GM21390 (cell line): ENCODE results near the gene FNDC10.

ENCODE experiments used
- ATAC-seq: cut with Tn5 transposase; IDR thresholded peaks from one replicate; pipeline ENCODE4 v1.9.1; 2021; ENCODE audit not compliant: unreplicated experiment

Gene FNDC10

DNA sequence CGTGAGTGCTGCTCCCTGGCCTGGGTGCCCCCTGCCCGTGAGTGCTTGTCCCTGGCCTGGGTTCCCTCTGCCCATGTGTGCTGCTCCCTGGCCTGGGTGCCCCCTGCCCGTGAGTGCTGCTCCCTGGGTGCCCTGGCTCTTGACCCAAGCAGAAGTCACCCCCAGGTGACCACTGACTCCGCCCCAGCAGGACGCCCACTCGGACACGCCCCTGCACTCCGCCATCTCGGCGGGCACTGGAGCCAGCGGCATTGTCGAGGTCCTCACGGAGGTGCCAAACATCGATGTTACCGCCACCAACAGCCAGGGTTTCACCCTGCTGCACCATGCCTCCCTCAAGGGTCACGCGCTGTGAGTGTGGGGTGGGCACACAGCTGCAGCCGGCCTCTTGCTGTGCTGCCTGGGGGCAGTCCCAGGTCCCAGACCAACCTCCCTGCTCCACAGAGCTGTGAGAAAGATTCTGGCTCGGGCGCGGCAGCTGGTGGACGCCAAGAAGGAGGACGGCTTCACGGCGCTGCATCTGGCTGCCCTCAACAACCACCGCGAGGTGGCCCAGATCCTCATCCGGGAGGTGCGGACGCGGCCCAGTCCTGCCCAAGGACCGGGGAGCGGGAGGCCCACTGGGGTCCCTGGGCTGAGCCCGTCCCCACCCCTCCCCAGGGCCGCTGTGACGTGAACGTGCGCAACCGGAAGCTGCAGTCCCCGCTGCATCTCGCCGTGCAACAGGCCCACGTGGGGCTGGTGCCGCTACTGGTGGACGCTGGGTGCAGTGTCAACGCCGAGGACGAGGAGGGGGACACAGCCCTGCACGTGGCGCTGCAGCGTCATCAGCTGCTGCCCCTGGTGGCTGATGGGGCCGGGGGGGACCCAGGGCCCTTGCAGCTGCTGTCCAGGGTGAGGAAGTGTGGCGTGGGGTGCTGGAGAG, 28.2 kb upstream of the FNDC10 start:
- no peak for ATAC-seq

DNA sequence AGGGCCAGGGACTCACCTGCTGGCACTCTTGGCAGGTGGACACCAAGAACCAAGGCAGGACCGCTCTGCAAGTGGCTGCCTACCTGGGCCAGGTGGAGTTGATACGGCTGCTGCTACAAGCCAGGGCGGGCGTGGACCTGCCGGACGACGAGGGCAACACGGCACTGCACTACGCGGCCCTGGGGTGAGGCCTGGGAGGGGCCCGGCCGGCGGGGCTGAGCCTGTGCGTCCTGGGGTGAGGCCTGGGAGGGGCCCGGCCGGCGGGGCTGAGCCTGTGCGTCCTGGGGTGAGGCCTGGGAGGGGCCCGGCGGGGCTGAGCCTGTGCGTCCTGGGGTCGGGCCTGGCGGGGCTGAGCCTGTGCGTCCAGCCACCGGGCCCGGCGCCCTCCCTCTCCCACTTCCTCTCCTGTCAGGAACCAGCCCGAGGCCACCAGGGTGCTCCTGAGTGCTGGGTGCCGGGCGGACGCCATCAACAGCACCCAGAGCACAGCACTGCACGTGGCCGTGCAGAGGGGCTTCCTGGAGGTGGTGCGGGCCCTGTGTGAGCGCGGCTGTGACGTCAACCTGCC, 27.4 kb upstream of the FNDC10 start:
- no peak for ATAC-seq

DNA sequence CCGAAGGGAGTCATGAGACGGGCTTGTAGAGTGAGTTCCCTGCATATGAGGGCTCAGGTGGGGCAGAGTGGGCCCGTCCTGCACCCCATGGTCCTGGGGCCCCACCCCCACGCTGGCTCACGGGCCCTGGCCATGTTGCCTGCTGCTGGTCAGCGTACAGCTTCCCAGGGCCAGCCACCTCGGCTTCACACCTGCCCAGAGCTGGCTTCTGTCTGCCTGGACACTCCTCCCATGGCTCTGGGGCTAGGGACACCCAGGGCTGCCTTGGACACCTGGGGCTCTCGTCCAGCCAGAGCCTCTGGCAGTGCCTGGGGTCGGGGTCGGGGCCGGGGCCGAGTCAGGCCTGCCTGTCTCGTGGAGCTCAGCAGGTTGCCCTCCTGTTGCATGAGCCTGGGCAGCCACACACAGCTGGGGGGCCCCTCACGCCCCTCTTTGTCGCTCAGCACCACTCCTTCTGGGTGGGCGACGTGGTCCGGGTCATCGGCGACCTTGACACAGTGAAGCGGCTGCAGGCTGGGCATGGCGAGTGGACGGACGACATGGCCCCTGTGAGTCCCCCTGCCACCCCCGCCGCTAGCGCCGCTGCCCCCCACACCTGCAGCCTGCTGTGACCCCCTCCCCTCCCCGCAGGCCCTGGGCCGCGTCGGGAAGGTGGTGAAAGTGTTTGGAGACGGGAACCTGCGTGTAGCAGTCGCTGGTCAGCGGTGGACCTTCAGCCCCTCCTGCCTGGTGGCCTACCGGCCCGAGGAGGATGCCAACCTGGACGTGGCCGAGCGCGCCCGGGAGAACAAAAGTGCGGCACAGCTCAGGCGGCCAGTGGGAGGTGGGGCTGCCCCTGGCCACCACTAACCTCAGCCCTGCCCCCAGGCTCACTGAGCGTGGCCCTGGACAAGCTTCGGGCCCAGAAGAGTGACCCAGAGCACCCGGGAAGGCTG, 26.5 kb upstream of the FNDC10 start:
- no peak for ATAC-seq

DNA sequence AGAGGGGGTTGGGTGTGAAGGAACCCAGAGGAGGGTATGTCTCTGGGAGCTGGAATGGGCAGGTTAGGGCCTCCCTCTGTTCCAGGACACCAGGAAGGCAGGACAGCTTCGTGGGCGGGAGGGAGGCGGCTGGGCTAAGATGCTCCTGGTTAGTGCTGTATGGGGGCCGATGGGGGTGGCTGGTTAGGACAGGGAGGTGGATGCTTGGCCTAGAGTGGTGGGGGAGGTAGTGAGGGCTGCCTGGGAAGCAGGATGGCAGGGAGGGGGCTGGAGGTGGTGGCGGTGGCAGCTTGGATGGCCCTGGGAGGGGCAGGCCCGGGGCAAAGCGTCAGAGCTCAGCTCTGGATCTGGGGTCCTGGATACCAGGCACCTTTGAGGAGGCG, 25.9 kb upstream of the FNDC10 start:
- no peak for ATAC-seq

DNA sequence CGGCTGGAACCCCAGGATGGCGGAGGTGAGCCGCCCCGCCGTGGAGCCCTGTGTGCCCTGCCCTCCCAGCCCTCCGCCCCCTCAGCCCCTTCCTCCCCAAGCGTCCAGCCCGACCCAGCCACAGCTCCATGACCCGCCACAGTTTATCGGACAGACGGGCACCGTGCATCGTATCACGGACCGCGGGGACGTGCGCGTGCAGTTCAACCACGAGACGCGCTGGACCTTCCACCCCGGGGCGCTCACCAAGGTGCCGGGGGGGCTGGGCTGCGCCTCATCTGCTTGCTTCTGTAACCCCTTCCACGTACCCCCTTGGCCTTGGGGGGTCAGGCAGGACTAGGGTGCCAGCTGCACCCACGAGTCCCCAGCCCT, 25.5 kb upstream of the FNDC10 start:
- ATAC-seq, result no peak

DNA sequence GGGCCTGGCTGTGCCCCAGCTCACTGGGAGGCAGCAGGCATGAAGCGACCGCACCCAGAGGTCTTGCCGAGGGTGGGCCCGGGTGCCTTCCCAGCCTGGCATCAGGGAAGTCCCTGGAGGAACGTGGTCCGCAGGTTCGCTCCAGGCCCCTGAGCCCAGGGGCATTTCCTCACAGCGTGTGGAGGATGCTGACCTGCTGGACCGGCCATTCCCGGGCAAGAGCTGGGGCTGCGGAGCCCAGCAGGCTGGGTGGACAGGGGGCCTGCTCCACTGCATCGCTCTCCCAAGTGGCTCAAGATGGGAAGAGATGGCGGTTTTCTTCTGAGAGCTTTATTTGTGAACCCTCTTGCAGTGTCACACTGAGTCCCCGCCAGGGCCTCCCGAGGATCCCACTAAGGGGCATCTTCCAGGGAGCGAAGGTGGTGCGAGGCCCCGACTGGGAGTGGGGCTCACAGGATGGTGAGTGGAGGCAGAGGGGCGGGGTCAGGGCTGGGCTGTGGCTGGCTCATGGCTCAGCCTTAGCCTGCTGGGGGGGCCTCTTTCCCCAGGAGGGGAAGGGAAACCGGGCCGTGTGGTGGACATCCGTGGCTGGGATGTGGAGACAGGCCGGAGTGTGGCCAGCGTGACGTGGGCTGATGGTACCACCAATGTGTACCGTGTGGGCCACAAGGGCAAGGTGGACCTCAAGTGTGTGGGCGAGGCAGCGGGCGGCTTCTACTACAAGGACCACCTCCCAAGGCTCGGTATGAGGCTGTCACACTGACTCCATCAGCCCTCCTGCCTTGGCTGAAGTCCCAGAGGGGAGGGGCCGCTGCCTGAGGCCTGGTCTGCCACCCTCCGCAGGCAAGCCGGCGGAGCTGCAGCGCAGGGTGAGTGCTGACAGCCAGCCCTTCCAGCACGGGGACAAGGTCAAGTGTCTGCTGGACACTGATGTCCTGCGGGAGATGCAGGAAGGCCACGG, 24.8 kb upstream of the FNDC10 start:
- ATAC-seq, result no peak

DNA sequence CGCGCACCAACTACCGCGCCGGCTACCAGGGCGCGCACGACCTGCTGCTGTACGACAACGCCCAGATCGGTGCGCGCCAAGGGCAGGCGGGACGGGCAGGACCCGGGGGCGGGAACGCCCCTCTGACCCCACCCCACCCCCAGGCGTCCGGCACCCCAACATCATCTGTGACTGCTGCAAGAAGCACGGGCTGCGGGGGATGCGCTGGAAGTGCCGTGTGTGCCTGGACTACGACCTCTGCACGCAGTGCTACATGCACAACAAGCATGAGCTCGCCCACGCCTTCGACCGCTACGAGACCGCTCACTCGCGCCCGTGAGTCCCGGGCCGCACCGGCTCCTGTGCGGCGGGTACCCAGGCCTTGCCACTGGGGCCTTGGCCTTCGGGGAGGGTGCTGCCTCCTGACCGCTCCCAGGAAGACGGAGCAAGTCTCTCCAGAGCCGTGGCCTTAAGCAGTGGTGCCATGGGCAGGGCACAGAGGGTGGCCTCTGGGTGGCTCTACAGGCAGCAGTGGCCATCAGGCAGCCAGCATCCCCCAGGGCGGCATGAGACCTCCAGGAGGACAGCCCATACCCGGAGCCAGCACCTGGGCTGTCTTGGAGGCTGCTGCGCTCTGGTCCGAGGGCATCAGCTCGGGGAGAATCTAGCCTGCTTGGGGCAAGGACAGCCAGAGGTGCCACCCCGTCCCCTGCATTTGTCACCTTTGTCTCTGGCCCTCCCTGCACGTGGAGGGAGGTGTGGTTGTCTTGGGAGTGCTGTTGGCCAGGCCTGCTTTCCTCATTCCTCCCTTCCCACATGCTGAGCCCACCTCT, 23.9 kb upstream of the FNDC10 start:
- no peak for ATAC-seq

DNA sequence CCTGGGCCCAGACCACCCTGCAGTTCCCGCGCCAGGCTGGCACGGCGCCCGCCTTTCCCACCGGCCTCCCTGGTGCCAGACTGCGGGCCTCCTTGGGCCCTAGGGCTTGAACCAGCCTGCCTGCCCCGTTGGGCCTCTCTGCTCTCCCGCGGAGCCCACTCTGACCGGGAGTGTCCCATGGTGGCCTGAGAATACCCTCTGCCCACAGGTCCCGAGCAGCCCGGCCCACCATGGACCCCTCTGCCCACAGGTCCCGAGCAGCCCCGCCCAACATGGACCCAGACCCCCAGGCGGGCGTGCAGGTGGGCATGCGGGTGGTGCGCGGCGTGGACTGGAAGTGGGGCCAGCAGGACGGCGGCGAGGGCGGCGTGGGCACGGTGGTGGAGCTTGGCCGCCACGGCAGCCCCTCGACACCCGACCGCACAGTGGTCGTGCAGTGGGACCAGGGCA, 23.3 kb upstream of the FNDC10 start:
- no peak for ATAC-seq

DNA sequence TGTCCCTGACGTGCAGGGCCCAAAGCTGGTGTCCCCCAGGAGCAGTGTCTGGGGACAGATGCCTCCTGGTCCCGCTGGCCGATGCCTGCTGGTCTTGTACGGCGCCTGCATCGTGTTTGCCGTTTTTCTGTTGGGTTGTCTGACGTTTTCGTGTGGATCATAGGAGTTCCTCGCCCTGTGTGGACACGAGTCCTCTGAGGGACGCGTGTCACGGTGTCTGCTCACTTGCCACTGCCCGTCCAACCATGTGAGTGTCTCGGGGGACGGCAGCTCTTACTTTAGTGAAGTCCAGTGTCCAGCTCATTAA, 22.8 kb upstream of the FNDC10 start:
- no peak for ATAC-seq

DNA sequence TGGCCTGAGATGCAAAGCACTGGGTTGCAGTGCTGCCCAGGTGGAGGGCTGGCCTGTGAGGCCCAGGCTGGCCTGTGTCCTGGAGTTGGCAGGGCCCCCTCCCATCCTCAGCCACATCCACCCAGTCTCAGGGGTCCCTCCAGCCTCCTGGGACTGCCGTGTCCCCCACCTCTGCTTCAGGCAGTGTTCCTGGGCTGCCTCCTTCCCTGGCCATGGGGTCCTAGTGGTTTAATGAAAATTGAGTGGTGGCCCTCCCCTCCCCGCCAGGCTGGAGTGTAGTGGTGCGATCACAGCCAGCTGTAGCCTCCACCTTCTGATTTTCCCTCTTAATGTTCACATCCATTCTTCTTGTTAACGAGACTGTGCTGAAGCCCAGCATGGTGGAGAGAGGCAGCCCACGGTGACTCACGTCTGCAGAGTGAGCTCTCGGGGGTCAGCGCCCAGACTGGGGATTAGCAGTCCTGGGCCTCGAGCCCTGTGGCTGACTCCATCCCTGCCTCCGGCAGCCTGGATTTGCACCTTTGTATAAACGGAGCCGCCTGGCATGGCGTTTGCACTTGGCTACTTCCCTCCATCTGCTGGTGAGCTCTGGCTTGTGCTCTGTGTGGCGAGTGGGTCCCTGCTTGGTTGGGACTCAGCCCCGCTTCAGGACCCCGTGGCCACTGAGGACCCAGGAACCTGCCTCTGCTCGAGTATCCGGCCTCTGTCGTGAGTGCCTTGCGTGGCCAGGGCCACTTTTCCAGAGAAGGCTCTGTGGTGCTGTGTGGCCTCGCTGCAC, 22.3 kb upstream of the FNDC10 start:
- no peak for ATAC-seq

DNA sequence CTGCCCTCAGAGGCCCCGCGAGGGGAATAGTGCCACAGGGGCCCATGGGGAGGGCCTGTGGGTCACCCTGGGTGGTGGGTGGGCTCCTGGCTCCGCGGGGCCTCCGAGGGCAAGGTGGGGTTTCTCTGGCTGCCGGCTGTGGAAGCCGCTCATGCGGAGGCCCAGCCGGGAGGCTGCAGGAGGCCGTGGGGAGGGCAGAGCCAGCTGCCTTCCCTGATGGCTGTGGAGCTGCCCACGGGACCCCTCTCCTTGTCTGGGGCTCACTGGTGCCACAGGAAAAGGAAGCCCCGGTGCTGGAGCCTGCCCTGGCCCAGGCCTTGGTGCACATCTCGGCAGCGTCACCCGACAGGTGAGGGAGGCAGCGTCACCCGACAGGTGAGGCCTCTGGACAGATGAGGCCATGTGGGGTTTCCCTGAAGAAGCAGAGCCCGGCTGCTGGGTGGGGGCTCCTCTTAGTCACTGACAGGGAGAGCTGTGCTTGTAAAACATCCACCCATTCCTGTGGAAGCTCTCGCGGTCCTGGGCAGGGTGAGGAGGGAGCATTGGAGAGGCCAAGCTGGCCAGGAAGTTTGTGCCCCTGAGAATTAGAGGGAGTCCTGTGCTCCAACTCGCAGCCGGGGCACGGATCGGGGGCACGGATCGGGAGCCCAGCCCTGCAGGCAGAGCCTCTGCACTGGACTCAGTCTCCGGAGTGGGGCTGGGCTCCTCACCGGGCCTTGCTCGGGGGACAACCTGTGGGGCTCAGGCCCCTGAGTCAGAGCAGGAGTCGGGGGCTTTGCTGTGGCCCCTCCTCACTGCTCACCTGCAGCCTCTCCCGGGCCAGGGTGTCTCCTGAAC, 21.5 kb upstream of the FNDC10 start:
- no peak for ATAC-seq

DNA sequence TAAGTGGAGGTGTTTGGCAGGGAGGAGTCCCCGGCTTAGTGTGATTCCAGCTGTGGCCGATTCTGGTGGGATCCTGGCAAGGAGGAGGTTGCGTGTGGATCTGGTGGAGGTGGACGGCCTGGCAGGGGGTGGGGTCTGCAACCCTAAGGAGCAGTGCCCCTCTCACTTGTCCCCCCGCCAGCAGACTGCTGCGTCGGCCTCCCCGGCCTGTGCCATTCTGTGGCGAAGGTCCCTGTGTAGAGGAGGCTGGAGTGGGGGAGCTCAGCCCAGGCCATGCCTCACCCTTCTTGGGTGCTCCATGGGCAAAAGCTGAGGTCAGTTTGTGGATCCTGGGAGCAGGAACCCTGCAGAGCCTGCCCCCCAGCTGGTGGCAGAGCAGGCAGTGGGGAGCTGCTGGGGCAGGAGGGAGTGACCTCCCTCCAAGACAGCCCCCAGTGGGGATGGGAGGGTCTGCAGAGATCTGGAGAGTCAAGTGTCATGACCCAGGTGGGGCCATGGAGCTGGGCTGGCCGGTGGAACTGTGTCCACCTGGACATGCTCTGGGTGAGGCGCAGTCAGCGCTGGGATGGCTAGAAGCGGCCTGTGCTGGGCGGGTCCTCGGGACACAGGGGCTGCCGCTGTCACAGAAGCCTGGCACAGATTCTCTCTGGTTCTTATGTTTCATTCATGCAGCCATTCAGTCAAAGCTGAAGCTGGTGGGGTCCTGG, 20.7 kb upstream of the FNDC10 start:
- no peak for ATAC-seq

DNA sequence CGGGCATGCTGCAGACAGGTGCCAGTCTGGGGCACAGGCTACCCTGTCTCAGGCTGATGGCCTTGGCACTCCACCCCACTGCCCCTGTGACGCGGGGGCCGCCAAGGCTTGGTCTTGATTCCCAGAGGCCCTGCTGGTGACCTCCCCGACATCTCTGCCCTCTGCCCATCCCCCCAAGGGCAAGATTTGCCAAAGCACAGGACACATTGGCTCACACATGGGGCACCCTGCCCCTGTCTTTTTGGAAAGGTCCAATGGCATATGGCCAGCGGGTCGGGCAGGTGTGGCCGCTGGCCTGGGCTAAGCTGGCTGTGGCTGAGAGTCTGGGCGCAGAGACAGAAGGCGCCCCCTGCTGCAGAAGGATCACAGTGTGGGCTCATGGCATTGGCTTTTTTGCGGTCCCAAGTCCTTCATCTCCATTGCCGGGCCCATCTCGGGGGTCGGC, 20.0 kb upstream of the FNDC10 start:
- no peak for ATAC-seq

DNA sequence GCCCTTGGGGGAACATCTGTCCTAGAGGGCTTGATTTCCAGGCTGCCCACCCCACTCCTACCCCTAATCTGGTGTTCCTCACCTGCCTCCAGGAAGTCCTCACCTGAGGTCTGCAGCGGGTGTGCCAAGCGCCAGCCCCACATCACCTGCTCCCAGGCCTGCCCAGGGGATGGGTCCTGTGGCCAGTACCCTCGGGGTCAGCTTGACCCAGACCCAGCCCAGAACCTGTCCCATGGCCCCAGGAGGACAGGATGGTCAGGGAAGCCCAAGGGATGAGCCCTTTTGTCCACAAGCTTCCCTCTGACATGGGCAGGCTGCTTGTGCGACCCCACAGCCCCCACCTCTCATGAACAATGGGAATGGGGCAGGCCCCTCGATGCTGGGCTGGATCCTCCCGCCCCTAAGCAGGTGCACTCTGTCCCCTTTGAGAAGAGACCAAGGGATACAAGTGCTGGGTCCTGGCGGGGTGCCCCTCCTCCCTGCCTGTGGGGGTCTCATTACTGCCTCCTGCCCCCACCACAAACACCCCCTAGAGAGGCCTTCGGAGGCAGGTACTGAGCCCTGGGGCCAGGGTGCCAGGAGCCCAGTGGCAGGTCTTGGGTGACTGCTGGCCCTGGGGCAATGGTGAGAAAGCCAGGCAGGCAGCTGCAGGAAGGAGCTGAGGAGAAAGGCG, 18.6 kb upstream of the FNDC10 start:
- ATAC-seq, result no peak

DNA sequence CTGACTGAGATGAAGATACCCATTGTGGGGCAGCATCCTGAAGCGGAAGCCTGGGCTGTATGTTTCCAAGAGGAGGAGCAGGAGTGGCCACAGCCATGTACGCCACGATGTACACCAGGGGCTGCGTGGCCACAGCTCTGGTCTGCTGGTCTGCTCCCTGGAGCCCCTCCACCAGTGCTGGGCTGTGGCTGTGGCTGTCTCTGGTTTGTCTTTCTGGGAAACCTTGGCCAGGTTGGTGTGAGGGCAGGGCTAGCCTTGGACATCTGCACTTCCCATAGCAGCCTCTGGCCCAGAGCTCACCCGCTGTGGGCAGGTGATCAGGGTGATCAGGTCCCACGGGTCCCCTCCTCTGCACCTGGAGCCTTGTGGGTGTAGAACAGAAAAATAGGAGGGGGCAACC, 18.0 kb upstream of the FNDC10 start:
- no peak for ATAC-seq

DNA sequence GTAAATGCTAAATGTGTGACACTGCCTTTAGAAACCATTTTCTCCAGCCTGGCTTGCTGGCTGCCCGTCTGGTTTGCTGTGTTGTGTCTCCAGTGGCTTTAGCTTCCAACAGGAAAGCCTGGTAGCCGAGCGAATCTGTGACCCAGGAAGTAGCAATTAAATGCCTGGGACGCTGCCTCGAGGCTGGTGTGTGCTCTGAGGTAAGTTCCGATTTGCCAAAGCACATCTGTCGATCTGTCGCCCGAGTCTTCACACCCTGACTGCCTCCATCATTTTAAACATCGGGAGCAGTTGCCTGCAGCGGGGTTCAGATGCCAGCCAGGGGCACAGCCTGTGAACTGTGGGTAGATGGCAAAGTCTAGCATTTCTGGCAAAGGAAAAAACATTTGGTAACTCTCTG, 17.6 kb upstream of the FNDC10 start:
- ATAC-seq, result no peak

DNA sequence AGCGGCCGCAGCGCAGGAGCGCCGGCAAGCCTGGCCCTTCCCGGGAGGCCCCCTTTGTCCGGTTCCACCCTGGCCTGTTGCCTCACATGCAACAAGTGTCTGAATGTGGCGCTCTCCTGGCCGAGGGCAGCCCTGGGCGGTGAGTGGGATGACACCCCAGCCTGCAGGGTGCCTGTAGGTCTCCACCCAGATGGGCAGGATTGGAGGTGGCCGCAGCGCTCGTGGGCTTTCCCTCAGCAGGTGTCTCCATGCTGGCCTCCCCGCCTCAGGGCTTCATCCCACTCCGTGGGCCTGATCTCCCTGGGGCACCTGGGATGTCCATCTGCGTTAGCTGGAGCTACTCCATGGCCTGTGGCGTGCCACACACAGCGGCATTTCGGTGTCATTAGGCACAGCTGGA, 16.9 kb upstream of the FNDC10 start:
- no peak for ATAC-seq
